NCI-H1436 treated with DMSO at 0.1 percent for 48 hours (cell line): Measurements from ENCODE around the gene OPCML.

Source experiments
- DNase-seq: peaks from one replicate; lab custom pipeline; 2025; lab: John Stamatoyannopoulos, UW

Gene OPCML

GRCh38 chr11:133355095-133355494, 177.2 kb downstream of the OPCML start:
- no peak for DNase-seq

- no peak for DNase-seq
Observed at GRCh38 chr11:133354069-133354468, 178.2 kb downstream of the OPCML start.

- no peak for DNase-seq
Observed at GRCh38 chr11:133350045-133350444, 182.3 kb downstream of the OPCML start.

DNA sequence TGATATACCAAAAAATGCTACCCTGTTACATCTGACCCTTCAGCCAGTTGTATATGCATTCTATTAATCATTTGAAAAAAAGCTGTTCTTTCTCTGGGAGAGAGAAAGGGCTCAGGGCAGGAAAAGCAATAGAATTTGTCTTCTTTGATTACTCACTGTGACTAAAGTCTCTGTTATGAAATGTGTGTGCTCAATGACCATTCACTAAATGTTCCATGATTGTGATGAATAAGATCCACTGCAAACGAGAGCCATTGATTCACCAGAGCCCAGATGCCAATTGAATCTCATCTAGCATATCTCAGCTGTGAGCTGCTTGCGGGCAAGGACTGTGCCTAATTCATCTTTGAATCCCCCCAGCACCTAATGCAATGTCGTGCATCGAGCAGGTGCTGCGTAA, 184.3 kb downstream of the OPCML start:
- no peak for DNase-seq

GRCh38 chr11:133346137-133346536, 186.2 kb downstream of the OPCML start:
- no peak for DNase-seq

DNA sequence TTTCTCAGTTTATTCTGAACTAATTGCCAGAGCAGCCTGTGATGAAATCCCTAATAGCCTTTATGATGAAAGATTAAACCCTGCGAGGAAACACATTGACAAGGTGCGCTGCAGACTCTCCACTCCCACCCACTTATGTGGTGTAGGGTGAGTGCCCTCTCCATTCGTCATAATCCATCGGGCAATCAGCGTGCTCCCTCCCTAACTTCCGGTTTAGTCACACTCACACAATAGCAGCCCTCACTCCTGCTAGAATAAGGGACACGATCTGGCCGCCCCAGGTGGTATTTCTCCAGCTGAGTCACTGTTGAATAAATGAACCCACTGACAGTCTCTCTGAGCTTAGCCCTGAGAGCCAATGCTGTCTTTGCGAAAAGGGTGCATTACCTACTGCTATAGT, 188.3 kb downstream of the OPCML start:
- no peak for DNase-seq

- no peak for DNase-seq
Observed at GRCh38 chr11:133339495-133340140, 192.7 kb downstream of the OPCML start.

- DNase-seq, result no peak
Observed at GRCh38 chr11:133338588-133338987, 193.7 kb downstream of the OPCML start.

DNA sequence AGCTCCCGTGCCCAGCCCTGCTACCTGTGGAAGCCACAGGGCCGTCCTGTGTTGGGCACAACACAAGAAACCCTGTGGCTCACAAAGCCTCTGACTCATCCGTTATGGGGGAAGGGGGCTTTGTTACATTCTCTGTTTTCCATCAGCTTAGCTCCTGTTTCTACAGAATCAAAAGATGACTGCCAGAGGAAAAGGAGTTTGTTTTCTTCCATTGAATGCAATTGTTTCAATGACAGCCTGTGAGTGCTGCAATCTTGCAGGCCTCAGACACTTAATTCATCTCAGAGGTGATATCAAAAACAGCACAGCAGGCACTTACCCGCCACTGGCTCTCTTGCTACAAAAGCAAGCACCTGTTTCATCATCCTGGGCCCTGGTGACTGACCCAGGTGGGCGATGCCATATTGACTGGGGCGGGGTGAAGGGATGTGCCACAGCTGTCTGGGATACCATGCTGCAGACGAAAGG, 194.3 kb downstream of the OPCML start:
- no peak for DNase-seq

- DNase-seq, result no peak
Observed at GRCh38 chr11:133337193-133337592, 195.1 kb downstream of the OPCML start.

- no peak for DNase-seq
Observed at GRCh38 chr11:133331031-133331430, 201.3 kb downstream of the OPCML start.

- no peak for DNase-seq
Observed at GRCh38 chr11:133326849-133327248, 205.5 kb downstream of the OPCML start.

GRCh38 chr11:133326332-133326731, 206.0 kb downstream of the OPCML start:
- no peak for DNase-seq

GRCh38 chr11:133325711-133326110, 206.6 kb downstream of the OPCML start:
- no peak for DNase-seq

DNA sequence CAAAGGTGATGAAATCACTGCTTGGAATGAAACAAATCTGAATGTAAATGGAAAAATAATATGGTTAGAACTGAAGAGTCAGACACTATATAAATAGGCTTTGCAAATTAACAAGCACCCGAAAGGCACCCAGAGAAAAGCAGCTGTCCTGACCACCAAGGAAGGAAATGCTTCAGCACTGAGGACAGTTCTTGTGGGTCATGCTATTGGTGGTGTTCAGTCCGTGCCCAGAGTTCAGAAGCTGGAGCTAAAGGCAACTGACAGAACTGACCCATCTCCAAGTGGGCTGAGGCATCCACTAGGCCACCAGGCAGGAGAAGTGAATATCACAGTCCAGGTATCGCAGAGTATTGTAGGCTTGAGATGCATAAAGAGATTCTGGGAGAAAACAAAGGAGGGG, 208.9 kb downstream of the OPCML start:
- no peak for DNase-seq

DNA sequence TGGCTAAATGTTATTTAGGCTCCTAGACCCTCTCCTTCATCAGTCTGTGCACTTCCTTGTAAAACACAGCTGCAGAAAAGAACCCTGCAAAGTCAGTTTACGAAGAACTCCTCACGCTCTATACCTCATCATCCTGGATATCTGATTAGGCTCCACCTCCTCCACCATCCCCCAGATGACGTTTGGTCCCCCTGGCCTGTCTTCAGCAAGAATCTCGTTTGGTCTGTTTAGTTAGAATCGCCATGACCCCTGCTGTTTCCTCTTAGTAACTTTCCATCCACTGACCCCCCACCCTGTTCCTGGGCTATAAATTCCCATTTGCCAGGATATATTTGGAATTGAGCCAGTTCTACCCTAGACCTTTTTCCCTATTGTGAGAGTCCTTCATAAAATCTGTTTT, 214.1 kb downstream of the OPCML start:
- no peak for DNase-seq

GRCh38 chr11:133311230-133311629, 221.1 kb downstream of the OPCML start:
- DNase-seq, result no peak

DNA sequence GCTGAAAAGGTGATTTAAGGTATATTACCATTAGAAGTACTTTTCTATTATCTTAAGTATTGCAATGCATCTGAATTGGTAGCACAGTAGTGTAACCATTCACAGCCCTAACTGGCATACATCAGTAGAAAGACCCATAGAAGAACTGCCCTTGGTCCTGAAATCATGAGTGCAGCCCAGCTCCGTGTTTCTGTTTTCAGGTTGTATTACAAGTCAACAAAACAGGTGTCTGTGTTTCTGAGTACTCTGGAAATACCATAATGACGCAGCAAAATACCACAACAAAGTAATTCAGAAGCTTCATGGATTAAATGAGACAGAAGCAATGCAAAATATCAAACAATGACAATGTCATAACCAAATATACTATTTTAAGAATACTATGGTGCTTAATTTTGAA, 226.3 kb downstream of the OPCML start:
- DNase-seq, result no peak

DNA sequence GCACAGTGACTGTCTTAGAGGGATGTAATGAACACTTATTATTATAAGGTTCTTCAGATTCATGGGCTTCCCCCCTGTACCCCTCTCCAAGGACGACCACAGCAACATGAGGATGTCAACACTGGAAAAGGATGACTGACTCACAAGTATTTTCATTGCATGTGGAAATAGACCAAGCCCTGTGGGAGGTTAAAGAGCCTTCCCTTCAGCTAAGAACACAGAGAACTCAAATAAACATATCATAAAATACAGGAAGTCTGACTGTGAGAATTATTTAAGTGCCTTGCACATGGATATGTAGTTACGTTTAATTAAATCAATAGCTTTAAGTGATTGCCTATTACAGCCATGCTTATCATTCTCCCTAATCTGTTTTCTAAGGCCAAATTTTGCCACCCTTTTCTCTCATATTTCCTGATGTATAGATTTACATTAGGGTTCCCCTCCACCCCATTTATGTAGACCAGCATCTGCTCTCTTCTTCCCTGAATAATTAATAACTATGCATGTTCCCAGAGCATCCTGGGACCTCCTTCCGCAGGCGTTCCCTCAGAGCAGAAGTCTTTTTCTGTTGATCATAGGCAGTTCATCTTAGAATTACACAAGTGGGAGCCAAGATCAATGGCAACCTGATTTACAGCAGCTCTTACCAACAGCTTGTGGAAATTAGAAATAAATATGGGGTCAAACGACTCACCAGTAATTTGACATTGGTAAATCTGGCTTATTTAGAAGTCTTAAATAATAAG, 226.9 kb downstream of the OPCML start:
- no peak for DNase-seq

- DNase-seq, result no peak
Observed at GRCh38 chr11:133303262-133303661, 229.0 kb downstream of the OPCML start.

GRCh38 chr11:133302056-133302455, 230.2 kb downstream of the OPCML start:
- no peak for DNase-seq

GRCh38 chr11:133300666-133301065, 231.6 kb downstream of the OPCML start:
- no peak for DNase-seq

GRCh38 chr11:133291780-133292179, 240.5 kb downstream of the OPCML start:
- DNase-seq, result no peak

GRCh38 chr11:133285359-133285758, 246.9 kb downstream of the OPCML start:
- DNase-seq, result no peak
